CD14-positive monocyte (primary cell): Measurements from ENCODE around the gene OPN3. TPM values are rescaled to one million over a fixed set of nuclear protein-coding genes. Genes with fewer than 3 reads are reported as not detected.

Source experiments
- DNase-seq, 3 donors: peaks; one replicate each; pipeline ENCODE4 v3.0.0-alpha.2; 2011 to 2022
- H2AFZ ChIP-seq: 2 replicates; pipeline ENCODE4 v1.6.0; 2012; ENCODE audit warnings: mild to moderate bottlenecking, low read depth, low read length, inconsistent platforms; ENCODE audit not compliant: insufficient read depth, poor library complexity, severe bottlenecking
- H3K27ac ChIP-seq, 2 donors: 1 replicate in 1 of 2; 2 replicates in 1 of 2; pipeline ENCODE4 v1.5.1; 2012 to 2013; ENCODE audit warnings: low read length in 2 of 2, control low read depth in 1 of 2, inconsistent platforms in 1 of 2, low read depth in 1 of 2, mild to moderate bottlenecking in 1 of 2
- H3K27me3 ChIP-seq, 2 donors: one replicate each; pipeline versions ENCODE4 v1.6.0 to v1.6.1; 2011 to 2013; ENCODE audit warnings: low read length in 2 of 2; ENCODE audit not compliant: control insufficient read depth in 2 of 2, insufficient read depth in 2 of 2
- H3K36me3 ChIP-seq, 2 donors: replicated peaks in 1 of 2; 1 replicate in 1 of 2; 2 replicates in 1 of 2; pipeline versions ENCODE4 v1.5.1 to v1.6.1; 2012 to 2013; ENCODE audit warnings: low read length in 2 of 2, control low read depth in 1 of 2, inconsistent platforms in 1 of 2, mild to moderate bottlenecking in 1 of 2; ENCODE audit not compliant: insufficient read depth in 2 of 2, control insufficient read depth in 1 of 2
- H3K4me1 ChIP-seq, 2 donors: 1 replicate in 1 of 2; 2 replicates in 1 of 2; pipeline versions ENCODE4 v1.5.1 to v1.6.1; 2012 to 2013; ENCODE audit warnings: low read length in 2 of 2, control low read depth in 1 of 2, inconsistent platforms in 1 of 2, mild to moderate bottlenecking in 1 of 2, moderate library complexity in 1 of 2; ENCODE audit not compliant: insufficient read depth in 2 of 2, control insufficient read depth in 1 of 2
- H3K4me2 ChIP-seq: replicated peaks from 2 replicates; pipeline ENCODE3; 2012; ENCODE audit warnings: low read length, moderate library complexity, mild to moderate bottlenecking; ENCODE audit not compliant: poor library complexity, severe bottlenecking; ENCODE audit errors: extremely low read depth
- H3K4me3 ChIP-seq, 3 experiments: fragments of 200-600 bp in 1 of 3; sonication (generic) in 1 of 3; replicated peaks in 1 of 3; 1 replicate in 2 of 3; 2 replicates in 1 of 3; pipeline ENCODE4 v1.5.1; 2011 to 2013; ENCODE audit warnings: low read length in 3 of 3, mild to moderate bottlenecking in 3 of 3, control low read depth in 2 of 3, low read depth in 2 of 3, inconsistent platforms in 1 of 3, moderate library complexity in 1 of 3
- H3K79me2 ChIP-seq: 2 replicates; pipeline ENCODE4 v1.6.0; 2012; ENCODE audit warnings: mild to moderate bottlenecking, control low read depth, inconsistent platforms, low read length, moderate library complexity; ENCODE audit not compliant: insufficient read depth
- H3K9ac ChIP-seq: 2 replicates; pipeline ENCODE4 v1.6.0; 2017; ENCODE audit warnings: low read length, mild to moderate bottlenecking; ENCODE audit not compliant: insufficient read depth, poor library complexity, severe bottlenecking
- H3K9me3 ChIP-seq, 2 donors: replicated peaks in 1 of 2; 1 replicate in 1 of 2; 2 replicates in 1 of 2; pipeline versions ENCODE4 v1.5.1 to v1.6.1; 2012 to 2013; ENCODE audit warnings: low read length in 2 of 2, control low read depth in 1 of 2; ENCODE audit not compliant: control insufficient read depth in 1 of 2, insufficient read depth in 1 of 2
- H4K20me1 ChIP-seq: 2 replicates; pipeline ENCODE4 v1.6.0; 2012; ENCODE audit warnings: mild to moderate bottlenecking, low read length, control low read depth, moderate library complexity; ENCODE audit not compliant: insufficient read depth
- H3K27ac Mint-ChIP-seq, 7 donors: one replicate each; pipeline ENCODE4 v1.8.0; 2020; ENCODE audit warnings: mild to moderate bottlenecking in 7 of 7, mixed read lengths in 7 of 7, moderate library complexity in 6 of 7, inconsistent platforms in 2 of 7
- H3K27me3 Mint-ChIP-seq, 3 donors: one replicate each; pipeline ENCODE4 v1.8.0; 2021 to 2022; ENCODE audit warnings: low read depth in 3 of 3, mild to moderate bottlenecking in 3 of 3, mixed read lengths in 3 of 3, moderate library complexity in 3 of 3, inconsistent platforms in 1 of 3
- H3K36me3 Mint-ChIP-seq, 2 donors: one replicate each; pipeline ENCODE4 v1.8.0; 2020; ENCODE audit warnings: mixed read lengths in 2 of 2, inconsistent platforms in 1 of 2, mild to moderate bottlenecking in 1 of 2
- H3K4me1 Mint-ChIP-seq: one replicate; pipeline ENCODE4 v1.8.0; 2020; ENCODE audit warnings: mild to moderate bottlenecking, mixed read lengths
- H3K4me3 Mint-ChIP-seq, 2 donors: one replicate each; pipeline ENCODE4 v1.8.0; 2020; ENCODE audit warnings: mild to moderate bottlenecking in 2 of 2, mixed read lengths in 2 of 2, moderate library complexity in 1 of 2
- H3K9me3 Mint-ChIP-seq, 7 donors: one replicate each; pipeline ENCODE4 v1.8.0; 2020 to 2022; ENCODE audit warnings: mixed read lengths in 7 of 7, mild to moderate bottlenecking in 6 of 7, moderate library complexity in 6 of 7, inconsistent platforms in 2 of 7
- CTCF ChIP-seq: fragments of 200-600 bp; IDR thresholded peaks from one replicate; pipeline ENCODE4 v1.8.0; 2022; ENCODE audit warnings: antibody characterized with exemption, mild to moderate bottlenecking
- WGBS: methylation state at CpG from one replicate; pipeline ENCODE4 v1.1.5; 2013; ENCODE audit warnings: missing lambda C conversion rate; ENCODE audit not compliant: insufficient coverage; 5-methylcytosine and 5-hydroxymethylcytosine counted together
- intact Hi-C, 2 donors: fragments of 100-400 bp; cut with micrococcal nuclease; formaldehyde crosslinking; loops; one replicate each; pipeline versions ENCODE4 v1.15.0 to v1.15.1; 2023
- polyA plus RNA-seq, 3 donors: library from polyadenylated mRNA; depleted of rRNA in 1 of 3; unstranded in 2 of 3; stranded (reverse) in 1 of 3; fragments of 300-500 nt in 2 of 3; fragments of >200 nt in 1 of 3; fragmentation: Illumina TruSeq in 2 of 3; gene quantifications; 1 replicate in 2 of 3; 2 replicates in 1 of 3; pipeline ENCODE4 v1.2.3, GENCODE V29; 2012 to 2021

OPN3 gene
- polyA plus RNA-seq, 3 donors: 14.5 to 56.1 (median 55.2) TPM

DNA sequence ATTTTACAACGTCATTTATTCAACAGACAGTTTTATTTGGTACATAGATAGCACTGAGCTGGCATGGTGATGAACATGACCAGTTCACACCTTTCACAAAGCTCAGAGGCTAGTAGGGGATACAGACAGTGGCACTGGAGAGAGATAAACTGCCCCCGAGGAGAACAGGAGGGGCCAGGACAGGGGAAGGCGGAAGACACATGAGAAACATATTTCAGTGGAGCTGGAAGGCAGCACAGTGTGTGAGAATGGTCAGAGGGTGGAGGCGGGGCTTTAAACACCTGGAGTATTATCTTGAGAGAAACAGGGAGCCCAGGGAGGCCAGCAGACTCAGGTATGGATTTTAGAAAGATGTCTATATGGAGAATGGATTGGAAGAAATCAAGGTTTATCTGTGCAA is 49.5 kb downstream of the OPN3 start:
- H3K4me3 ChIP-seq: no peak overlapping the region
- no peaks in the 10 kb centered on the region for H3K9me3 ChIP-seq
- Mint-ChIP-seq H3K4me3 (no peak overlapping the region), H3K4me1 (peaks cover 41% of the 10 kb centered on the region), H3K27ac (peak overlapping the region in 6 of 7 donors; percentile 26 to 84 (median 62)), H3K27me3 (no peaks in the 10 kb centered on the region), H3K9me3 (no peaks in the 10 kb centered on the region), H3K36me3 (peaks cover 52 to 57% of the 10 kb centered on the region in 2 donors)
- H3K36me3 ChIP-seq: peaks cover 31 to 50% of the 10 kb centered on the region in 2 donors
- H3K4me2 ChIP-seq: no peak overlapping the region
- DNase-seq: no peak
- H3K27me3 ChIP-seq: no peaks in the 10 kb centered on the region
- H3K27ac ChIP-seq: peak overlapping the region; percentile 15 to 88
- H3K9ac ChIP-seq: no peak overlapping the region
- H3K79me2 ChIP-seq: no peaks in the 10 kb centered on the region
- H3K4me1 ChIP-seq: peaks cover 34 to 36% of the 10 kb centered on the region in 2 donors
- no peaks in the 10 kb centered on the region for H4K20me1 ChIP-seq
- no peak for TF ChIP-seq CTCF
- intact Hi-C loops: loop anchor here in 1 of 2 donors (5.0 kb wide), 2 partner anchors 38 to 58 kb away; partner anchors contain the start of gene KMO
- 100% methylated on average over 3 of the region's 4 CpGs for WGBS
- no peak overlapping the region for H2AFZ ChIP-seq

- H3K36me3 Mint-ChIP-seq: peaks cover 44 to 51% of the 10 kb centered on the region in 2 donors
- H3K4me3 ChIP-seq: peak overlapping the region in 1 of 3 experiments; percentile 33
- no peaks in the 10 kb centered on the region for H3K79me2 ChIP-seq
- no peaks in the 10 kb centered on the region for H4K20me1 ChIP-seq
- H3K4me2 ChIP-seq: peak overlapping the region; percentile 47
- H3K9me3 ChIP-seq: no peaks in the 10 kb centered on the region
- peak overlapping the region; percentile 66 to 93 (median 86) for H3K27ac Mint-ChIP-seq
- peaks cover 24 to 44% of the 10 kb centered on the region in 2 donors for H3K36me3 ChIP-seq
- WGBS: 0% methylated on average over 1 of the region's 7 CpGs
- intact Hi-C loops: no loop called here
- H3K27me3 ChIP-seq: no peaks in the 10 kb centered on the region
- H3K27me3 Mint-ChIP-seq: no peaks in the 10 kb centered on the region
- H3K27ac ChIP-seq: peak overlapping the region in 1 of 2 donors; percentile 88
- H3K4me1 ChIP-seq: peaks cover 34 to 36% of the 10 kb centered on the region in 2 donors
- peaks cover 41% of the 10 kb centered on the region for H3K4me1 Mint-ChIP-seq
- no peaks in the 10 kb centered on the region for H3K9me3 Mint-ChIP-seq
- H2AFZ ChIP-seq: peak overlapping the region; percentile 75
- H3K4me3 Mint-ChIP-seq: peak overlapping the region; percentile 39 to 77
- no peak for TF ChIP-seq CTCF
- peak; percentile 26 to 43 (median 41) for DNase-seq
- H3K9ac ChIP-seq: peak overlapping the region; percentile 29
Measured at GRCh38 chr1:241589521-241589920, 50.6 kb downstream of the OPN3 start.
